GM21786 (cell line): Measurements from ENCODE around the gene UCHL5.
A peak's percentile ranks its signal among the peaks of the same experiment; 100 is the strongest.
"Not testable (repeated sequence)": the region's sequence is repeated elsewhere in the genome, so short reads cannot be mapped to it uniquely, and the experiment has no call there.

Experiments used
- ATAC-seq: cut with Tn5 transposase; IDR thresholded peaks from one replicate; pipeline ENCODE4 v1.9.1; 2021; ENCODE audit not compliant: unreplicated experiment

UCHL5 gene

DNA sequence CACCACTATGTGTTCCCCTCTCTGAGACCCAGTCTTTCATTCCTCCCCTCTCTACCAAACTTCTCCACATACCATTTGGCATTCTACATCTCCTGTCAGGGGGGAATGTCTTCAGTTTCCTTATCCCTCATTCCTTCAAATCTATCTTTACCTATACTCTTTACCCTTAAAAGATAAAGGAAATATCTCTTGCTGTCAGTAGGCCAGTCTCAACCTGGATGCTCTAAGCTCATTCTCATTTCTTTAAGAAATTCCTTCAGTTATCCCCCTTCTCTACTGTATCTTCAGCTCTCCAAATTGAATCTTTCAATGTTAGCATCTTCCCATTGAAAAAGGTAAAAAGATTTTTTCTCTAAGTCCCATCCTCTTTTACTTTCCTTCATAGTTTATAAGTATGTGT, 6.8 kb upstream of the UCHL5 start:
- no peak for ATAC-seq

DNA sequence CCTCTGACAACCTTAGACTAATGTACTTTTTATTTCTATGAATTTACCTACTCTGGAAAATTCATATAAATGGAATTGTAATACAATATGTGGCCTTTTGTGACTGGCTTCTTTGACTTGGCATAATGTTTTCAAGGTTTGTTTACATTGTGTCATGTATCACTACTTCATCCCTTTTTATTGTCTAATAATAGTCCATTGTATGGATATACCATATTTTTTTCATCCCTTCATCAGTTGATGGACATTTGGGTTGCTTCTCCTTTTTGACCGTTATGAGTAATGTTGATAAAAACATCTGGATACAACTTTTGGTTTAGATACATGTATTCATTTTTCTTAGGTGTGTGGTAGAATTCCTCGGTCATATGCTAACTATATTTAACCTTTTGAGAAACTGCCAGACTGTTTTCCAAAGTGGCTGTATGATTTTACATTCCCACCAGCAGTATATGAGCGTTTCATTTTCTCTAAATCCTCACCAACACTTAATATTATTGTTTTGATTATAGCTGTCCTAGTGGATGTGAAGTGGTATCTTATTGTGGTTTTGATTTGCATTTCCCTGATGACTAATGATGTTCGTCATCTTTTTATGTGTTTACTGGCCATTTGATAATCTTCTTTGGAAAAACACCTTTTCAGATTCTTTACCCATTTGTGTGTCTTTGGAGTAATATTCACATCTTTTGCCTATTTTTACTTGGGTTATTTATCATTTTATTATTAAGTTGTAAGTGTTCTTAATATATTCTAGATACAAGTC, 3.7 kb upstream of the UCHL5 start:
- no peak for ATAC-seq

DNA sequence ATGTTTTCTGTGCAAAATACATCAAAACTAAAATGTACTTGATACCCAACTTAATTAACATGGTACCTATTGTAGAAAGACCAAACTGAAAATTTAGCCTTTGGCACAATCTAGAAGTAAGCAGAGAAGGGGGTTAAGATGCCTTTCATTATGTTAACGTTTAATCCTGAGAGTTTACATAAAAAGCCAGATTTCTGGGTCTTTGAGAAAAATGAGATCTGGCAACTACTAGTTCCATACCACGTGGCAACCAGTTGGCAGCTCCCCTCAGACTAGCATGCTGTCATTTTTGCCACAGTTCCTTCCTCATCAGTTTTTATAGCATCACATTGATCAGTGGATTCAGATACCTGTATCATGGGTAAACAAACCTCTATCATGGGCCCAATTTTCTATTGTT, 1.8 kb upstream of the UCHL5 start:
- no peak for ATAC-seq

DNA sequence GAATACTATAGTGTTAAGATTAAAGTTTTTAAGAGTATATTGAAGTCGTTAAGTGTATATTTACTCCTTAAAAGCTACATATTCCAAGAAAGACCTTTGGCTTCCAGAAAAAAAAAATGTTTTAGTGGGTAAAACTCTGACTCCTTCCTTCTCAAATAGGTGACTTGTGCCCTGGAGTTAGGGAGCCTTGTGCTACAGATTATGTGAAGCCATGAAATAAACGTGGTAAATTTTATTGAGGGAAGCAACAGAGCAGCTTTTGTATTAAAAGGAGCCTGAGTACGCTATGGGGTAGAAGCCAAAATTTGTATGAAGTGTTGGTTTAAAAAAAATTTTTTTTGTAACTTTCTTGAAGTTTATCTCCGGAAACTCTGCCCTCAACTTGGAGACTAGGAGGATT, 1.2 kb upstream of the UCHL5 start:
- ATAC-seq: no peak

DNA sequence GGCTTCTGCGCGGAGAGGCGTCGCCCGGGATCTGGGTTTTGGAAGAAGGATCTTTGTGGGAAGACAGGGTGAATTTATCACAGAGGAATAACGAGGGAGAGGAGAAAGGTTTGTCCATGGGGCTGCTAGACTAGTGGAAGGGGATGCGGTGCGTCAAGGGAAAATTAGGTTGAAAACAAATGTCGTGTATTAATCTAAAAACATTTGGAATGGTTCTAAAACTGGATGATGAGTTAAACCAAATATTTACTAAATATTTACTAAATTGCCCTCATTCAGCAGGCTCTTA, 899 bp upstream of the UCHL5 start:
- no peak for ATAC-seq

DNA sequence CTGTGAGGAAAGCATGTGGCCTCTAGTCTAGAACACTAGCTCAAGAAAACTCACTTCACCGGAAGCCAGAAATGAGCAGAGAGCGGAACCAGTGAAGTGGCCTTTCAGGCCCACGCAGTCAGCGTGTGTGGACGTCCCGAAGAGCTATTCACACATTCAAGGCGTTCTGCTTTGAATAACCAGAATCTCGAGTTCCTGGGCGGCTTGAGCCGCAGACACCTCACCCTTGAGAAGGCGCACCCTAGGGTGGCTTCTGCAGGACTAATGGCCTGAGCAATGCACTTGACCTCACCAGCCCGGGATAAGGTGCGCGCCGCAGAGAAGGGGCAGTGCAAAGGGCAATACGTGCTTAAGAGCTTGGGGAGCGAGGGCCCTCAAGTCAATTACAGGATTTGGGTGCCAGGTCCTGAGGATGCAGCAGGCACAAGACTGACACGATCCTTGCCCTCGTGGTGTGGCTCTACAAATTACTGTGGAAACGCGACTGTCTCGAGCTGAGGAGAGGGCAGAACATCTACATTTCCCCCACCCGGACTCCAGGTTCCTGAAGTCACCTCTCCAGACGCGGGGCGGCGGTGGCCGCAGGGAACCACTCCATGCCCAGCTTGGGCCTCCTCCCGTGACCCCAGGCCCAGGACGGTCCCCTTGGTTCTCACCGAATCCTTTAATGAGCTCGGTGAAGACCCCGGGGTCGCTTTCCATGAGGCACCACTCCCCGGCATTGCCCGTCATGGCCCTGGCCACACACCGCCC, 455 bp downstream of the UCHL5 start:
- ATAC-seq: peak; percentile 32

DNA sequence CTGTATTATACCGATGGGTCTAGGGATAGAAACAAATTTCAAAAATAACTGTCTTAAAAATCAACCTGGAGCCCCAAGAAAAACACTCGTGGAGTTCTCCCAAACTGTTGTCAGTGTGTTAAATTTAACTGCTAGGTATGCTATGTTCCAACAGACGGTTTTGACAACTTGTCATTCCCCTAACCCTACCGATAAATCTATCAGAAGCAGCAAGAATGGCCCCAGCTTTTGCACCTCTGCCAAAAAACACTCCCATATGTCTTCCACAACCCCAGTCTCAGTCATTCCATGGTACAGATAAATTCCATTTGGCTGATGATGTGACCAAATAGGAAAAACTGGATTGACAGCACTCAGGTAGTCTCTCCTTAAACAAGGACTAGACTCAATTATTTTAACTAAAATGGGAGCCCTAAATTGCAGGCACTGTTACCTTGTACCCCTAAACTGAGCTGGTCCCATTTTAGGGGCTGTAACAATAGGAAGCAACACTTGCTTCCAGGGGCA, 4.9 kb downstream of the UCHL5 start:
- no peak for ATAC-seq

DNA sequence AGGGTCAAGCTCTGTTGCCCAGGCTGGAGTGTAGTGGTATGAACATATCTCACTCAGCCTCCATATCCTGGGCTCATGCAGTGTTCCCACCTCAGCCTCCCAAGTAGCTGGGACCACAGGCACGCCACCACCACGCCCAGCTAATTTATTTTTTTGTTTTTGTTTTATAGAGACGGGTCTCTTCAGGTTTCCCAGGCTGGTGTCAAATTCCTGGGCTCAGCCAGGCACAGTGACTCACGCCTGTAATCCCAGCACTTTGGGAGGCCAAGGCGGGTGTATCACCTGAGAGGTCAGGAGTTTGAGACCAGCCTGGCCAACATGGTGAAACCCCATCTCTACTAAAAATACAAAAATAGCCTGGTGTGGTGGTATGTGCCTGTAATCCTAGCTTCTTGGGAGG, 10.2 kb downstream of the UCHL5 start:
- ATAC-seq: not testable (repeated sequence)

DNA sequence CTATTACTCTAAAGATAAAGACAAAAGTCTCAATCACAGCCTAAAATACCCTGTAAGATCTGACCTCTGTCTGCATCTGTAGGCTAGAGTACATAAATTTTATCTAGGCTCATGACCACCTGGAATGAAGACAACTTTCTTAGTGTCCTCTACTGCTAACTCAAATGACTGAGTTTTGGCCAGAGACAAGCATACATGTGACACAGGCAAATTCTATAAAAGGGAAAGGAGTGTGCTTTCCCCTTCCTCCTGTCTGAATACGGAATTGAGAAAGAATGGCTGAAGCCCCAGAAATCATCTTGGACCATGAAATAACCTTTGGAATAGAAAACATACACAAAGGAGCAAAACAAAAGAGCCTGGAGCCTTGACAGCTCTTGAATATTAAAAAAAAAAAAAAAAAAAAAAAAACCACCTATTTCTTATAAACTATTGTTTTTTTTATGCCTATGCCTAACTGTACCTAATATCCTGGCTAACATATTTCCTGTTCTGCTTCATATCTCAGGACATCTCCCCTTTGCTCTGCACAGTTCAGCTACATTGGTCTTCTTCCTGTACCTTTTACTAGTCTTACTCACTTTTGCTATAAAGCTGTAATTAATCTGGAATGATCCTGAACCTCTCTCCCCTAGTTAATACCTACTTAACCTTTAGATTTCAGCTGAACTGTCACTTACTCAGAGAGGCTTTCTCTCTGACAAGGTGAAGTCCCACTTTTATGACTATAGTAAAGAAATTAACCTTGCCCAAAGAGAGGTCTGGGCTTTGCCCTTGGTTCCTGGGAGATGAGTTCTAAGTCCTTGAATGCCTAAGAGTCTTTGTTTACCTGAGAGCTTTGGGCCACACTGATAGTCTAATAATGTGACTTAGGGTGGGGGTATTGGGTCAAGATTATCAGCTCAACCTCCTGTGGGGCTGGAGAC, 16.1 kb downstream of the UCHL5 start:
- no peak for ATAC-seq

DNA sequence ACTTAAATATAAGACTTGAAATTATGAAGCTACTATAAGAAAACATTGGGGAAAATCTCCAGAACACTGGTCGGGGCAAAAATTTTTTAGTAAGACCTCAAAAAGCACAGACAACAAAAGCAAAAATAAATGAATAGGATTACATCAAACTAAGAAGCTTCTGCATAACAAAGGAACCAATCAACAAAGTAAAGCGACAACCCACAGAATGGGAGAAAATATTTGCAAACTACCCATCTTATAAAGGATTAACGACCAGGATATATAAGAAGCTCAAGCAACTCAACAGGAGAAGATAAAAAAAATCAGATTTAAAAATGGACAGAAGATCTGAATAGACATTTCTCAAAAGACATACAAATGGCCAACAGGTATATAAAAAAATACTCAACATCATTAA, 19.1 kb downstream of the UCHL5 start:
- no peak for ATAC-seq

DNA sequence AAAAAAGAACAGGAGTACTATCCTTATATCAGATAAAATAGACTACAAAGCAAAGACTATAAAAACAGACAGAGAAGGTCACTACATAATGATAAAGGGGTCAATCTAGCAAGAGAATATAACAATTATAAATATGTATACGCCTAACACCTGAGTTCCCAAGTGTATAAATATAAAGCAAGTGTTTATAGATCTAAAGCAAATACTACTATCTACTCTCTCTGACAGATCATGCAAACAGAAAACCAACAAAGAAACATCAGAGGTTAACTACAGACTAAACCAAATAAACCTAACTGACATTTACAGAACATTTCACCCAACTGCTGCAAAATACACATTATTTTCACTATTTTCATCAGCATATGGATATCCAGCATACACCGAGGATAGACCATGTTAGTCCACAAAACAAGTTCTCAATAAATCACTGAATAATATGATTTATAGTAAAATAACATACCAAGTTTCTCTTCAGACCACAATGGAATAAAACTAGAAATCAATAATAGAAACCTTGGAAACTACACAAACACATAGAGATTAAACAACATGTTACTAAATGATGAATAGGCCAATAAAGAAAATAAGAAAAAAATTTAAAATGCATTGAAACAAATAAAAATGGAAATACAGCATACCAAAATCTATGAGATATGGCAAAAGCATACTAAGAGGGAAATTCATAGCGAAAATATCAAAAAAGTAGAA, 22.7 kb downstream of the UCHL5 start:
- no peak for ATAC-seq

DNA sequence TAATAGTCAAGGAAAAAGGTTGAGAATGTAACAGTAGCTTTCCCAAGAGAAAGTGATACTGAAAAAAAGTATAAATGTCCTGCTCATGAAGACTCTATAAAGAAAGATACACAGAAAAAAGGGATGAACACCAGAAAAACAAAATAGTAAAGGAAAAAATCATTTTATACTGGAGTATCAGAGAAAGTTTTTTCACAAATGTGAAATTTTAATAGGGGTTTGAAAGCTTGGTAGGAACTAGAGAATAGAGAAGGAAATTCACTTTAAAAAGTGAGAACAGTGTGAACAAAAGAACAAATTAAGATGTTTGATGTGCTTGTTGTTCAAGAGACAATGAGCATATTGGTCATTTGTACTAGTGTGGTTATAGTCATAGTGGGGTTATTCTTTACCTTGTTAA, 25.6 kb downstream of the UCHL5 start:
- no peak for ATAC-seq

DNA sequence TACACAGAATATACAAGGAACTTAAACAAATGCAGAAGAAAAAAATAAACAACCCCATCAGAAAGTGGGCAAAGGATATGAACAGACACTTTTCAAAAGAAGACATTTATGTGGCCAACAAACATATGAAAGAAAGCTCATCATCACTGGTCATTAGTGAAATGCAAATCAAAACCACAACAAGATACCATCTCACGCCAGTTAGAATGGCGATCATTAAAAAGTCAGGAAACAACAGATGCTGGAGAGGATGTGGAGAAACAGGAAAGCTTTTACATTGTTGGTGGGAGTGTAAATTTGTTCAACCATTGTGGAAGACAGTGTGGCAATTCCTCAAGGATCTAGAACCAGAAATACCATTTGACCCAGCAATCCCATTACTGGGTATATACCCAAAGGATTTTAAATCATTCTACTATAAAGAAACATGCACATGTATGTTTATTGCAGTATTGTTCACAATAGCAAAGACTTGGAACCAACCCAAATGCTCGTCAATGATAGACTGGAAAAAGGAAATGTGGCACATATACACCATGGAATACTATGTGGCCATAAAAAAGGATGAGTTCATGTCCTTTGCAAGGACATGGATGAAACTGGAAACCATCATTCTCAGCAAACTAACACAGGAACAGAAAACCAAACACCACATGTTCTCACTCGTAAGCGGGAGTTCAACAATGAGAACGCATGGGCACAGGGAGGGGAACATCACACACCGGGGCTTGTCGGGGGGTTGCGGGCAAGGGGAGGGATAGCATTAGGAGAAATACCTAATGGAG, 26.3 kb downstream of the UCHL5 start:
- not testable (repeated sequence) for ATAC-seq

DNA sequence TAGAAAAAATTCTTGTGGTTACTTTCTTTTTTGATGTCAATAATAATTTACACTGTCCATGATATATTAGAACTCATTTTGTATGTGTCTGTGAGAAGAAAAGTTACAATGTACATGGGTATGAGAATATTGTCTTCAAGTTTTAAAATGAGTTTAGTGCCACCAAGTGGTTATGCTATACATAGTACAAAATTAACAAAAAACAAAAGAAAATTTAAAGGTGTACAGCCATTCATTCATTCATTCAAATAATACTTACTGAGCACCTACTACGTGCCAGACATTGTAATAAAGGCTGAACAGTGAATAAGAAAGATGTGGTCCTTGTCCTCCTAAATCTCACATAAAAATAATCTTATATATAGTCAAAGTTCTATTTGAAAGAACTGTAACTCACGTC, 27.7 kb downstream of the UCHL5 start:
- peak; percentile 60 for ATAC-seq

DNA sequence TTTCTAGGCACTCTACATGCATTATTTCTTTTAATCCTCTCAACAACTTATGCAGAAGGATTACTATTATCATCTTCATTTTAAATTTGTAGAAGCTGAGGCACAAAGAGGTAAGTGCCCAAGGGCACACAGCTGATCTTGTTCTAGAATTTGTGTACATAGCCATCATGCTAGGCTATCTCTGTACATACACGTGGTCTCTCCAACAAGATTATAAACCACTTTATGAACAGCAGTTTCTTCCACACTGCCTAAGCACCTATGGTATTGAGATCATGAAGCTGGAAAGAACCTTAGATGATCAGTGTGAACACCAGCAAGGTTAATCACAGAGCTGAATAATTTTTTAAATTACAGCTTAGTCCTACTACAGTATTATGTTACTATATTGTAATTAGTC, 28.9 kb downstream of the UCHL5 start:
- no peak for ATAC-seq

DNA sequence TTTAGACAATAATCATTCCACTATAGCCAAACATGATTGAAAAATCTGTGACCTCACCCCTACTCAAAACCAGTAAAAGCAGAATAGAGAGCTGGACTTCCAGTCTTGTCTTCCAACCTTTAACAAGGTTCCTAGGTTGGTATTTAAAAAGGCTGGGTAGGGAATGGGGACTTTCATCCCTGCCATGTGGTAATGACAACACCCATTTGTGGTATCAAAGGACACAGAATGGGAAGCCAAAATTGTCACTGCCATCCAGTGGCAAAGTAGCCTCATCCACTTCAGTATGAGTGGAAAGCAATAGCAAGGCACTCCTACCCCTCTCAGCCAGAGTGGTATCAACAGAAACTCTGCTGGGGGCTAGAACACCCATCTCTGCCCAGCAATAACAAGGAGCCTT, 33.9 kb downstream of the UCHL5 start:
- no peak for ATAC-seq

DNA sequence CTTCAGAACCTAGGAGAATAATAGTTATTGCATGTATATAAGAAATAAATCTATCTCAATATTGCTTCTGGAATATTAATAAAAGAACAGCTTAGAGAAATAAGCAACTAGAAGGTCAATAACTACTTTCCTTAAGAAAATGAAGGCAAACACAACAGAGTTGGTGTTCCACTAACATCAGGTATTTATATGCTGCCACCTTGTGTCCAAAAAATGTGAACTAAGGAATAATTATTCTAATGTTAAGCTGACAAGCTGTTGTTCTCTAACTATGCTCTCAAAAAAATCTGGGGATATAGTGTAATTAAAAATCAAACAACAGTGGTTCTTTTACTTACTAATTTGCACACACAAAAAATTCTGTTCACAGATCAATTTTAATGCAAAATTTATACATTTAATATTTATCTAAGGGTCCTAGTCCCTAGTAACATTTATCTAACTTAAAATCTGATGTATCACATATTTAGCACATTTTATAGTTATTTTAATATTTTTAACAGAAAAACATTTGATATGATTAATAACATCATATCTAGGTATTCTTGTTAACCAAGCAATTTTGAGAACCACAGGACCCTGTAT, 39.6 kb downstream of the UCHL5 start:
- ATAC-seq: no peak

DNA sequence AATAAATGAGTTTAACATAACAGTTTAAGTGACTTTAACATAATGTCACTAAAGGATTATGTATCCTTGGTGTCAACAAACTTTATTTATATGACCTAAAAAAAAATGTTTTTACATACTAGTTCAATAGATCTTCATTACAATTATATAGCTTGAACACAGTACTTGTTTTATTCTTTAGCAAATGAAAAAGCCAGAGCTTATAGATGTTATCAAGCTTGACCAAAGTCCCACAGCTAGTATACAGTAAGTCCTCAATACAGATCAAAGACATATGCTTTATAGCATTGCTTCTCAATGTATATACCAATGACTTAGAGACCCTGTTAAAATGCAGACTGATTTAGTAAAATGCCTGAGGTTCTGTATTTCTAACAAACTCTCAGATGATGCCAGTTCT, 42.4 kb downstream of the UCHL5 start:
- ATAC-seq: no peak

DNA sequence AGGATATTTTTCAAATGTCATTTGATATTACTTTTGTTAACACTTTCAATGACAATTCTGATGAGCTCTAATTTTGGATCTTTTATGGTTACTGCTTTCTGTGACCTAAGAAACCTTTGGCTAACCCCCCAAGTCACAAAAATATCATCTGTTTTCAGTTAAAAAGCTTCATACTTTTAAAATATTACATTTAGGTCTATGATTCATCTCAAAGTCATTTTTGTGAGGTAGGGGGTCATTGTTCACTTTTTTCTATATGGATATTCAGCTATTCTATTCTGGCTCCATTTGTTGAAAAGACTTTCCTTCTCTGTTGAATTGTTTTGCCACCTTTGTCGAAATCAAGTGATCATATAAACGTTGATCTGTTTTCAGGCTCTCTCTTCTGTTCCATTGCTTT, 44.8 kb downstream of the UCHL5 start:
- no peak for ATAC-seq

DNA sequence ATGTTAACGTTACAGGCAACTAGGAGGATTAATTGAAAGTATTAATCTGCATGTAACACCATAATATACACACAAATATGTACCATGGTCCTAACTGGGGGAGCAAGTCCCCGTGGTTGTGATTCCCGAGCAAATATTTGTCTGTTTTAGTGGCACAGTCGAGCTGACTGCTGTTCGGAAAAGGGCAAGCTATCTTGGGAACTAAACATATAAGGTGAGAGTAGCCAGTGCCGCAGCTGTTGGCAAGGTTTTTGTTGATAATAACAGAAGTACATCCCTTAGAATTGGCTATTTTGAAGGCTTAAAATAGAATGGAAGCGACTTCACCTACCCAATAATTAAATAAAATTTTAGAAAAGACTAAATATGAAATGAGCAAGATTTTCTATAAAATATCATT, 45.5 kb downstream of the UCHL5 start:
- no peak for ATAC-seq
